NCI-H2171 (cell line): ENCODE data around the gene NELL2.

ENCODE experiments used
- DNase-seq: peaks from one replicate; lab custom pipeline; 2025; lab: John Stamatoyannopoulos, UW

Gene NELL2

GRCh38 chr12:44464180-44464579 lies 411.9 kb downstream of the NELL2 start:
- no peak for DNase-seq

DNA sequence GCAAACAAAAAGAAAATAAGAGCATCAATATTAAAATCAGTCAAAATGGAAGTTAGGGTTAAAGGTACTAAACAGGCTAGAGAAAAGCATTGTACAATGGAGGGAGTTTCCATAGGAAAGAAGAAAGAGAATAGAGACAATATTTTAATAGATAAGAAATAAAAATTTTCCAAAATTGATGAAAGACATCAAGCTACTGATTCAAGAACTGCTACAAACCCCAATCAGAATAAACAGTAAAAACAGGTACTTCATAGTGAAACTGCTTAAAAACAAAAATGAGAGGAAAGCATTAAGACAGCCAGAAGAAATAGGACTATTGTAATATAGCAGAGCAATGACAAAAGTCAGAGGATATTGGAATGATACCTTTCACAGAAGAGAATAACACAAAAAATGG lies 413.4 kb downstream of the NELL2 start:
- DNase-seq = no peak

GRCh38 chr12:44460261-44460660 lies 415.9 kb downstream of the NELL2 start:
- no peak for DNase-seq

DNA sequence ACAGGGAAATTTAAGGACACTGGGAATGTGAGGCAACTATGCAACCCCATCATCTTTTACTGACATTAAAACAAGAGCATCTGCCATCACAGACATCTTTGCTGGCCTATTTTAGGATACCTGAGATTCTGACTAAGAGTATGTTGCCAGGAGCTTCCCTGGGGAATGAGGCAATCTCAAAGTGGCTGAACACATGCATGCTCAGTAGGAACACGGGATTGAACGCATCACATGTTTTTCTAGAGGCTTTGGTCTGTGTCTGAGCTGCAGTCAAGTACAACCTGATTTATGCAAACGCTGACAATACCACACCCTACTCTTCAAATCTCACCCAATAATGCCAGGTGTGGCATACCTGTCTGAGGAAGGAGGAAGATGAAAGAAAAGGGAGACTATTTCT lies 416.5 kb downstream of the NELL2 start:
- DNase-seq = peak; percentile 63
